GM21576 (cell line): ENCODE results near the gene HSP90B1.

Experiments used
- ATAC-seq: cut with Tn5 transposase; IDR thresholded peaks from one replicate; pipeline ENCODE4 v1.9.1; 2021; ENCODE audit warnings: mild to moderate bottlenecking, moderate library complexity; ENCODE audit not compliant: unreplicated experiment

Gene HSP90B1

GRCh38 chr12:103930034-103930786 lies at the start of gene HSP90B1:
Gene HSP90B1 (plus strand): TSS chr12:103930410. CDS start chr12:103930516, 106 bp downstream.
- peak; percentile 60 for ATAC-seq

- no peak for ATAC-seq
These were observed 48.9 kb upstream of the HSP90B1 start for GRCh38 chr12:103881261-103881660.

- no peak for ATAC-seq
These were observed 47.2 kb upstream of the HSP90B1 start for GRCh38 chr12:103882861-103883596.

GRCh38 chr12:103883908-103884307 lies 46.3 kb upstream of the HSP90B1 start:
- ATAC-seq: no peak

- ATAC-seq: no peak
These were observed 45.9 kb upstream of the HSP90B1 start for GRCh38 chr12:103884316-103884715.

GRCh38 chr12:103886195-103886797 lies 43.9 kb upstream of the HSP90B1 start:
- ATAC-seq: no peak

GRCh38 chr12:103887738-103888137 lies 42.5 kb upstream of the HSP90B1 start:
- no peak for ATAC-seq

- no peak for ATAC-seq
These were observed 32.9 kb upstream of the HSP90B1 start for GRCh38 chr12:103897316-103897715.

- no peak for ATAC-seq
These were observed 28.6 kb upstream of the HSP90B1 start for GRCh38 chr12:103901518-103902173.

- ATAC-seq: no peak
These were observed 26.2 kb upstream of the HSP90B1 start for GRCh38 chr12:103903993-103904392.

- no peak for ATAC-seq
These were observed 24.4 kb upstream of the HSP90B1 start for GRCh38 chr12:103905730-103906349.

GRCh38 chr12:103908246-103908541 lies 22.0 kb upstream of the HSP90B1 start:
- no peak for ATAC-seq

- ATAC-seq: no peak
These were observed 21.3 kb upstream of the HSP90B1 start for GRCh38 chr12:103908877-103909276.

GRCh38 chr12:103909811-103910210 lies 20.4 kb upstream of the HSP90B1 start:
- no peak for ATAC-seq

- ATAC-seq: no peak
These were observed 18.1 kb upstream of the HSP90B1 start for GRCh38 chr12:103912069-103912468.

GRCh38 chr12:103913100-103913499 lies 17.1 kb upstream of the HSP90B1 start:
- no peak for ATAC-seq

GRCh38 chr12:103915306-103915705 lies 14.9 kb upstream of the HSP90B1 start:
- ATAC-seq: no peak

- ATAC-seq: no peak
These were observed 12.3 kb upstream of the HSP90B1 start for GRCh38 chr12:103917873-103918272.

GRCh38 chr12:103924761-103925641 lies 5.2 kb upstream of the HSP90B1 start:
- peak; percentile 37 for ATAC-seq

GRCh38 chr12:103928682-103929045 lies 1.5 kb upstream of the HSP90B1 start:
- ATAC-seq: peak; percentile 18
